SK-N-SH treated with all-trans-retinoic acid at 6 μM for 48 hours (cell line): ENCODE results near the gene FAM174C.

Source experiments
- ISL1 ChIP-seq: fragments of 250-450 bp; sonication (Bioruptor Pico); IDR thresholded peaks from 2 replicates; pipeline ENCODE4 v2.1.2; 2022; ENCODE audit warnings: mild to moderate bottlenecking, moderate library complexity
- PATZ1 ChIP-seq: fragments of 250-450 bp; sonication (Bioruptor Pico); IDR thresholded peaks from 2 replicates; pipeline ENCODE4 v1.8.0; 2020; ENCODE audit warnings: mild to moderate bottlenecking, moderate library complexity, borderline replicate concordance
- TOX ChIP-seq: fragments of 250-450 bp; sonication (Bioruptor Pico); IDR thresholded peaks from 2 replicates; pipeline ENCODE4 v1.8.0; 2021; ENCODE audit warnings: mild to moderate bottlenecking, moderate library complexity, borderline replicate concordance
- ZFP3 ChIP-seq: fragments of 250-450 bp; sonication (Bioruptor Pico); IDR thresholded peaks from 2 replicates; pipeline ENCODE4 v1.5.0; 2020; ENCODE audit warnings: mild to moderate bottlenecking, moderate library complexity
- ZFP30 ChIP-seq: fragments of 450-650 bp; formaldehyde crosslinking; IDR thresholded peaks from 2 replicates; pipeline ENCODE4 v1.5.0; 2022; ENCODE audit warnings: mild to moderate bottlenecking, moderate library complexity

DNA sequence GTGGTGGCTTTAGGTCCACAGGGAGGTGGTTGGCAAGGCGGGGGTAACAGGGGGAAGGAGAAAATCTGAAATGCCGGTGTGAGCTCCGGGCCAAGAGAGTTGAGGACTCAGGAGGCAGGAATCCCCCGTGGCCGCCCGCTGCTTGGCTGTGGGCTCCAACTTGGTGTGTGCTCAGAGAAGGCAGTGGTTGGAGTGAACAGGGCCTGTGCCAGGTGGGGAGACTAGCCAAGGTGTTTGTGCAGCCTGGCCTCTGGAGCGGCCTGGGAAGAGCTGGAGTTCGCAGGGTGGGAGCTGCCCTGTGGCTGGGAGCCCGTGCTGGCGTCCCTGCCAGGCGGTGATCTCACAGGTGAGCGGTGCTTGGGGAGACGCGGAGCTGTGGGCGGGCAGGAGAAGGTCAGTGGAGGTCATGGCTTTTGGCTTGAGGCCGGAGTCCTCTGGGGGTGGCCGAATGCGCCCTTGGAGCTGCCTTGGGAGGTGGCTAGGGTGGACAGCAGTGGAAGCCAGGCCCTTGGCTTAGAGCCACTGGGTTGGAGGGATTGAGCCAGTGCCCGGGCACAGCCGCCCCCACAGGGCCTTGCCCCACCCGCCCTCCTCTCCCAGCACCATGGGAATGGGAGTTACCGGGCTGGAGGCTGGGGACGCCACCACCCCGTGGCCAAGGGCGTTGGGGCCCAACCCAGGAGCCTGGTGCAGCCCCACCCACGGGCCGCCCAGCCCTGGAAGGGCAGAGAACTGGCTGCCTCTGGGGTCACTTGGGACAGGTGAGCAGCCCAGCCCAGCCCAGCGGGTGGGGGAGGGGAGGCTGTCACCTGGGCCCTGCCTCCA lies 13.3 kb upstream of the FAM174C start:
- TF ChIP-seq ZFP3 (CRISPR knock-in tag) (no peak), PATZ1 (CRISPR knock-in tag) (no peak), ISL1 (CRISPR knock-in tag) (no peak), TOX (CRISPR knock-in tag) (no peak), ZFP30 (CRISPR knock-in tag) (no peak)
